Central memory CD4-positive, alpha-beta T cell (primary cell): Measurements from ENCODE around the gene LRP2.

ENCODE experiments used
- DNase-seq: peaks from one replicate; pipeline ENCODE4 v3.0.0; 2022

Gene LRP2

GRCh38 chr2:169082995-169083394, 279.3 kb downstream of the LRP2 start:
- no peak for DNase-seq

GRCh38 chr2:169081551-169081950, 280.8 kb downstream of the LRP2 start:
- DNase-seq = no peak

- DNase-seq = no peak
These were observed 281.9 kb downstream of the LRP2 start for GRCh38 chr2:169080250-169081069.

- DNase-seq = no peak
These were observed 284.6 kb downstream of the LRP2 start for GRCh38 chr2:169077674-169078240.
